ENCODE results near the gene SPANXN5. TPM values are rescaled to one million over a fixed set of nuclear protein-coding genes. Genes with fewer than 3 reads are reported as not detected.
"Not testable (repeated sequence)": the region's sequence is repeated elsewhere in the genome, so short reads cannot be mapped to it uniquely, and the experiment has no call there.

Gene SPANXN5, protein sequence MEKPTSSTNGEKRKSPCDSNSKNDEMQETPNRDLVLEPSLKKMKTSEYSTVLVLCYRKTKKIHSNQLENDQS
- total RNA-seq (2014; rRNA removed; shearing (Covaris generic)) = not detected in 2 replicates

DNA sequence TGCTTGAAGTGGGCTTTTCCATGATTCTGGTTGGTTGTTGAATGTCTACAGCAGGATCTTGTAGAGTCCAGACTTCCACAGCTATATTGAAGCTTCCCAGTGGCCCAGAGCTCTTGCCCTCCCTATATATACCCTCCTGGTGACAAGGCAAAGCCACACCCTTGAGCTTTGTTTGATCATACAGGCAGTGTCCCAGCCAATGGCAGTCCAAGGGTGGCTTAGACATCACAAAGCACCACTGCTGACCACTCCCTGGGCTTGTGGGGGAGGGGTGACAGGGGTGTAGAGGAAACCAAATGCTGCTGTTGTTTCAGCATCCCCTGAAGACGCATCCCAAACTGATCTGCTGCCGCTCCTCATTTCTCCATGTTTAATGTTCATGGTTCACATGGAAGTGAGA is at the start of gene SPANXN5:
Gene SPANXN5, minus strand, starts transcription at position 101 of the 400 bp plus-strand sequence. Its CDS starts 79 bp downstream, at position 22.
- DNase-seq (ENCODE audit: low spot score) = not testable (repeated sequence)

DNA sequence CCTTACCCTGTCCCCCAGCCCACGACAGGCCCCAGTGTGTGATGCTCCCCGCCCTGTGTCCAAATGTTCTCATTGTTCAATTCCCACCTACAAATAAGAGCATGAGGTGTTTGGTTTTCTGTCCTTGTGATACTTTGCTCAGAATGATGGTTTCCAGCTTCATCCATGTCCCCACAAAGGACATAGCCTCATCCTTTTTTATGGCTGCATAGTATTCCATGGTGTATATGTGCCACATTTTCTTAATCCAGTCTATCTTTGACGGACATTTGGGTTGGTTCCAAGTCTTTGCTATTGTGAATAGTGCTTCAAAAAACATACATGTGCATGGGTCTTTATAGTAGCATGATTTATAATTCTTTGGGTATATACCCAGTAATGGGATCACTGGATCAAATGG is 46.4 kb upstream of the SPANXN5 start:
- not testable (repeated sequence) for DNase-seq (ENCODE audit: low spot score)

DNA sequence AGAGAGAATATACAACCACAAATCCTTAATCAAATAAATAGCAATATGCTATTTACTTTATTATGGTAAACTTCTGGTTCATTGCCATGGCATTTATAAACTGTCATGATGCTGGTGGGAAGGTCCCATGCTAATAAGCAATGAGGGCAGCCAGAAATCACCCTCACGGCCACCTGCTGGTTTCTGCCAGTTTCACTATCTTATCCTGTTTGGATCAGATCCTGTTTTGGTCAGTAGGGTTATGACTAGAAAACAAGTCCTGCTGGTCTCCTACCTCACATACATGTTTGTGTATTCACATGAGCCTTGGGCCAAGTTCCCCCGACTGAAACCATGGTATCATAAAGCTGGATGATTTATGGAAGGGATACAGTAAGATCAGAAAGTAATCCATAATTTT is 41.9 kb upstream of the SPANXN5 start:
- DNase-seq (ENCODE audit: low spot score) = no peak

DNA sequence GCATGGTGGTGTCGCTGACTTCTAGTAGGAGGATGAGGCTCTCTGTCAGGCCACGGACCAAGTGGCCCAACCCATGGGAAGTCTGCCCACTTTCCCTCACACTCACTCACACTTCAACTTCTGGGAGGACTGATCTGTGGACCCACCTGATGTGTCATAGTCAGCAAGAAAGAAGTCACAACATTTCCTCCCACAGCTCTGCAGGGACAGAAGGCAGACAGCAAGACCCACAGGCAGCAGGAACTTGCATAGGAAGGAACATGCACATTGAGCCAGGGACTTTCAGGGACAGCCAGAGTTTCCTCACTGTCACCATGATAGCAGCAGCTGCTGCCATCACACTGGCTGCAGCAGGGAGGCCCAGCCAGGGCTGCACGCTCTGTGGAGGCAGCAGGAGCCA is 33.3 kb upstream of the SPANXN5 start:
- DNase-seq (ENCODE audit: low spot score) = no peak

DNA sequence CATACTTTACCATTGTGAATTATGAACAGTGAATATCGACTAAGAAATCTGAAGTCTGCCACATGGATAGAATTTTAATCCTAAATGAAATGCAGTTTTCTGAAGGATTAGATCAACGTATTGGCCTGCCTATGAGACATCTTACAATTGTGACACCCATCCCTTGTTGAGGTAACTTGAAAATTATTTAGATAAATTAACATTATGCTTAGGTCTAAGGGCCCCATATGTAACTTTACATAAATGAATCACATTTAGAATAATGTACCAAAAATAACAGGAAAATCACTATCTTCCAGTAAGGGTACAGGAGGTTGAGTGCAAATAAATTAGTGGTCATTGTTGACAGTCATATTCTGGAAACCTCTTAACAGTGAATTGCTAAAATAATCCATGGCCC is 27.4 kb upstream of the SPANXN5 start:
- no peak for DNase-seq (ENCODE audit: low spot score)

DNA sequence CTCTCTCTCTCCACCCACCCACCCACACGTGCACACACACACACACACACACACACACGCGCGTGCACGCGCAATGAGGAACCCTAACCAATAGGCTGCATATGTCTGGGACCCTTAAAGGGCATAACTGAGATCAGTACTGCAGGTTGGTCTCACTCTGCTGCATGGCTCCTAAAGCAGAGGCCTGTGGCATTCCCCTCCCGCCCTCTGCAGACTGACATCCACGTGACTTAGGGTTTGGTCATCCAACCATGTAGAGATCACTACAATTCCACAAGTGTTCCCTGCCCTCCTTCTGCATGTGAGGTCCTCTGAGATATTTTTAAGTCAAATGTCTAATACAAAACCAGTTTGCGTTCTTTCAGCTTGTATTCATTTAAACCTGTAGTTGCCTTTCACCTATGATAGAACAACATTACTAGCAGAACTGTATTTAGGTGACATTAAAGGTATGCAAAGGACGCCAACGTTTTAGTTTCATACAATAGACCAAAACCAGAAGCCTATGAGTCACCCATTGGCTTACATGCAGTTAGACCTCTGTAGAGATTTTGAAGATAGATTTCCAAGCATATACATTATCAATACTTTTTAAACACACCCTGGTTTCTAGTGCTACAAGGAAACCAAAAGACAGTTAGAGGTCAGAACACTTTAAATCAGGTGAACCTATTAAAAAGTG is 24.0 kb upstream of the SPANXN5 start:
- no peak for DNase-seq (ENCODE audit: low spot score)

DNA sequence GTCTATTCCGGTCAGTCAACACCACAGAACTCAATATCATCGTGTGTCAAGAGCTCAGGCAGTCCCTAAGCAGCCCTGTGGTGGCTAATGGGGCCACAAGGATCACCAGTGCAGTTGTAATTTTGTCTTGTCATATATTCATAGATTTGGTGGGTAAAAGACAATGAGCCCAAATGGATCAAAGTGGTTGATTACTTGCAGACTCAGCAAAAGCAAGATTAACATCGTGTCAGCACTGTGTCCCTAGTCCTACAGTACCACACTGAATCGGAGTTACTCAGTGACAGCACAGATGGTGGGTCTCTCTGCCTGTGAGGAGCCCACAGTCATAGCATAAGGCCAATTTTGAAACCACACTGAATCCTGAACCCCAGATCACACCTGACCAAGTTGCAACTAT is 22.6 kb upstream of the SPANXN5 start:
- no peak for DNase-seq (ENCODE audit: low spot score)

DNA sequence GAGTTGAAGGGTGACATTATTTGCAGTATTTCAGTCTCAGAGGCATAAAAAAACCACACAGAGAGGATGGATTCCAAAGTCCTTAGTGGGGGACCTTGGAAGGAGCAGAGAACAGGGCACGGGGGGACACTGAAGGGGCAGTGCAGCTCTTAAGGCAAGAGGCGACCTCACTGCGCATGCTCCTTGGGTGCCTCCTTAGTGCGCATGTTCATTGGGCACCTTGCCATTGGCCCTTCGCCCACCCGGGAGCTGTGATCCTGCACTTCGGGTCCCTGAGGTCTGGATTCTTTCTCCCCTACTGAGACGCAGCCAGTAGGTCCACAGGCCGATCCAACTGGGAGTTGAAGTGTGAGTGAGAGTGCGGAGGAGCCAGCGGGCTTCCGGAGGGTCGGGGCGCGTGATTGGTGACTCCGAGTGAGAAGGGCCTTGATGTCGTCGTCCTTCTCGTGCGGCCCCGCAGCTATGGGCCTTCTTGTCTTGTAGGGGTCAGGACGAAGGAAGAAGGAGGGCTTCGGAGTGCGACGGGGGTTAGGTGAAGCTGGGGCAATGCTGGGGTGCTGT is 13.9 kb upstream of the SPANXN5 start, which contains the start of gene XAGE5:
Gene XAGE5, plus strand, starts transcription at position 223 of the 561 bp plus-strand sequence. CDS start 1,280 bp downstream, outside the sequence.
- DNase-seq (ENCODE audit: low spot score) = no peak

DNA sequence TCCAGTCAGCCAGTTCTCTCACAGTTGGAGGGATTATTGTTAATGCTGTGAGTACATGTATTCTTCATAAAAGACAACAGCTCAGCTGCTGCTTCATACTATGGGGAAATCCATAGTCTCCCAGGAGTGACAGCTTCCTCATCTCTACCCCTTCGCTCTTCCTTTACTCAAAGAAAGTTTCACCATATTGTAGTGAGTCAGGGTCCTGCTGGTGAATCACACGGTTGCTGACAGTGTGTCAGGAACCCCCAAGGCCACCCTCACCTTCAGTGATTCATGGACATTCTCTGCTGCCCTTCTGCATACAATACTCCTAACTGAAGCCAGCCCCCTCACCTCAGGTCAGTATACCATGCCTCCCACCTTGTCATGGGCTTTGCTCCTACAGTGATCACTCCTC is 7.6 kb upstream of the SPANXN5 start:
- not testable (repeated sequence) for DNase-seq (ENCODE audit: low spot score)

DNA sequence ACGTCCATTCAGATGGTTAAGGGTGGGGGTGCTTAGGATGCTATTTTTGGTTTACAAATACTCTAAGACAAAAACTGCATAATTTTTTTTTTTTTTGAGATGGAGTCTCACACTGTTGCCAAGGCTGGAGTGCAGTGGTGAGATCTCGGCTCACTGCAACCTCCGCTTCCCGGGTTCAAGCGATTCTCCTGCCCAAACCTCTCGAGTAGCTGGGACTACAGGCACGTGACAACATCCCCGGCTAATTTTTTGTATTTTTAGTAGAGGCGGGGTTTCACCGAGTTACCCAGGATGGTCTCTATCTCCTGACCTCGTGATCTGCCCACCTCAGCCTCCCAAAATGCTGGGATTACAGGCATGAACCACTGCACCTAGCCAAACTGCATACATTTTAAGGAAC is 23.7 kb downstream of the SPANXN5 start:
- not testable (repeated sequence) for DNase-seq (ENCODE audit: low spot score)

DNA sequence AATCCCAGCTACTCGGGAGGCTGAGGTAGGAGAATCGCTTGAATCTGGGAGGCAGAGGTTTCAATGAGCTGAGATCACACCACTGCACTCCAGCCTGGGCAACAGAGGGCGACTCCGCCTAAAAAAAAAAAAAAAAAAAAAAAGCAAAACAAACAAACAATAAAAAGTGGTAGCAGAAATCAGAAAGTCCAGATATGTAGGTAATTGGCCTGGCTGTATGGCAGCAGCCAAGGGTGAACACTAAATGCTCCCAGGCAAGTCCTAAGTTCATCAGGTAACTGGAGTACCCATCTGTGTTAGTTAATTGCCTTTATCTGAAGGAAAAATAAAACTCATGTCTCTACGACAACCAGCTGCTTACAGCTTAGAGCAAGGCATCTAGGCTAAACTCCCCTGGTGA is 31.2 kb downstream of the SPANXN5 start:
- DNase-seq (ENCODE audit: low spot score) = not testable (repeated sequence)

DNA sequence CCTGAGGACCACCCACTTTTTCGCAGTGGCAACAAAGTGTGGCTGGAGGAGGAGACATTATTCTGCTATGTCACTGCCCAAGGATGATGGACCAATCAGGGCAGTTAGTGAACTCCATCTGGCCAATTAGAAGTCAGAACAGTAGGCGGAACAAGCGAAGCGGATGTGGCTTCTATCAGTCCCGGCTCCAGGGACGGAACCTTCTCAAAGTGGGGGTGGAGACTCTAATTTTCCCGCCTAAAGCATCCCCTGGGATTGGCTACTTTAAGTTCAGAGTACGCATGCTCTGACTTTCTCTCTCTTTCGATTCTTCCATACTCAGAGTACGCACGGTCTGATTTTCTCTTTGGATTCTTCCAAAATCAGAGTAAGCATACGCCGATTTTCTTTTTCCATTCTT is 46.3 kb downstream of the SPANXN5 start, which contains the start of gene SSX2B:
Gene SSX2B, plus strand, starts transcription at position 301 of the 400 bp plus-strand sequence. CDS start 1,429 bp downstream, outside the sequence.
- DNase-seq (ENCODE audit: low spot score) = not testable (repeated sequence)

Other genes starting within 250 kb of the SPANXN5 start
- gene SSX7, start 142.5 kb downstream of the SPANXN5 start, total RNA-seq (2014; rRNA removed; shearing (Covaris generic)) = not detected in 2 replicates
- gene SSX2, start 90.2 kb downstream of the SPANXN5 start, total RNA-seq (2014; rRNA removed; shearing (Covaris generic)) = not detected in 2 replicates
- gene SSX2B, start 46.2 kb downstream of the SPANXN5 start, total RNA-seq (2014; rRNA removed; shearing (Covaris generic)) = not detected in 2 replicates
- gene XAGE5, start 13.9 kb upstream of the SPANXN5 start, total RNA-seq (2014; rRNA removed; shearing (Covaris generic)) = not detected in 2 replicates
- gene XAGE3, start 70.7 kb upstream of the SPANXN5 start, total RNA-seq (2014; rRNA removed; shearing (Covaris generic)) = not detected in 2 replicates
- gene FAM156B, start 99.9 kb upstream of the SPANXN5 start, total RNA-seq (2014; rRNA removed; shearing (Covaris generic)) = 6.2 and 19.3 TPM in 2 replicates
- gene FAM156A, start 161.1 kb upstream of the SPANXN5 start, total RNA-seq (2014; rRNA removed; shearing (Covaris generic)) = 18.9 and 23.0 TPM in 2 replicates

Data from A172 (cell line).